Stimulated activated CD8-positive, alpha-beta memory T cell treated with anti-CD3 and anti-CD28 coated beads, Interleukin-7, amount 100 ng/mL, for 48 hours (primary cell): ENCODE data around the gene PCDHGB1.
"Not testable (repeated sequence)": the region's sequence is repeated elsewhere in the genome, so short reads cannot be mapped to it uniquely, and the experiment has no call there.

ENCODE experiments used
- DNase-seq, 2 donors: peaks; one replicate each; pipeline ENCODE4 v3.0.0-alpha.2; 2020; ENCODE audit warnings: low read depth in 1 of 2; ENCODE audit errors: extremely low read depth in 1 of 2

The PCDHGB1 gene

GRCh38 chr5:141382469-141383294, 32.8 kb downstream of the PCDHGB1 start, which contains the start of gene PCDHGA7:
PCDHGA7 (plus strand) TSS chr5:141382742; CDS start chr5:141382900, 158 bp downstream.
- no peak for DNase-seq

- DNase-seq = no peak
These were observed 33.4 kb downstream of the PCDHGB1 start for GRCh38 chr5:141383345-141383744.

- DNase-seq = no peak
These were observed 34.8 kb downstream of the PCDHGB1 start for GRCh38 chr5:141384471-141385267.

GRCh38 chr5:141387557-141388311, 37.8 kb downstream of the PCDHGB1 start, which contains the start of gene PCDHGB4:
PCDHGB4 (plus strand) TSS chr5:141387698; CDS start chr5:141387885, 187 bp downstream.
- DNase-seq = not testable (repeated sequence)

GRCh38 chr5:141388661-141389060, 38.8 kb downstream of the PCDHGB1 start:
- no peak for DNase-seq

- DNase-seq = no peak
These were observed 39.5 kb downstream of the PCDHGB1 start for GRCh38 chr5:141389153-141390042.

- DNase-seq = no peak
These were observed 42.7 kb downstream of the PCDHGB1 start, which contains the start of gene PCDHGA8 for GRCh38 chr5:141392429-141393198. PCDHGA8 (plus strand) TSS chr5:141392633; CDS start chr5:141392814, 181 bp downstream.

GRCh38 chr5:141393267-141393666, 43.4 kb downstream of the PCDHGB1 start:
- DNase-seq = no peak

- DNase-seq = not testable (repeated sequence)
These were observed 44.7 kb downstream of the PCDHGB1 start for GRCh38 chr5:141394401-141395187.

GRCh38 chr5:141397756-141398551, 48.1 kb downstream of the PCDHGB1 start, which contains the start of gene PCDHGB5:
PCDHGB5 (plus strand) TSS chr5:141397947; CDS start chr5:141398128, 181 bp downstream.
- DNase-seq = not testable (repeated sequence)

GRCh38 chr5:141398608-141399007, 48.7 kb downstream of the PCDHGB1 start:
- no peak for DNase-seq

- no peak for DNase-seq
These were observed 49.8 kb downstream of the PCDHGB1 start for GRCh38 chr5:141399555-141400258.
